Midbrain (tissue), 1 donor: ENCODE results near the gene CDCA3.
"Not testable (repeated sequence)": the region's sequence is repeated elsewhere in the genome, so short reads cannot be mapped to it uniquely, and the experiment has no call there.

Experiments
- DNase-seq: peaks from one replicate; lab custom pipeline; 2025; lab: John Stamatoyannopoulos, UW

The CDCA3 gene

DNA sequence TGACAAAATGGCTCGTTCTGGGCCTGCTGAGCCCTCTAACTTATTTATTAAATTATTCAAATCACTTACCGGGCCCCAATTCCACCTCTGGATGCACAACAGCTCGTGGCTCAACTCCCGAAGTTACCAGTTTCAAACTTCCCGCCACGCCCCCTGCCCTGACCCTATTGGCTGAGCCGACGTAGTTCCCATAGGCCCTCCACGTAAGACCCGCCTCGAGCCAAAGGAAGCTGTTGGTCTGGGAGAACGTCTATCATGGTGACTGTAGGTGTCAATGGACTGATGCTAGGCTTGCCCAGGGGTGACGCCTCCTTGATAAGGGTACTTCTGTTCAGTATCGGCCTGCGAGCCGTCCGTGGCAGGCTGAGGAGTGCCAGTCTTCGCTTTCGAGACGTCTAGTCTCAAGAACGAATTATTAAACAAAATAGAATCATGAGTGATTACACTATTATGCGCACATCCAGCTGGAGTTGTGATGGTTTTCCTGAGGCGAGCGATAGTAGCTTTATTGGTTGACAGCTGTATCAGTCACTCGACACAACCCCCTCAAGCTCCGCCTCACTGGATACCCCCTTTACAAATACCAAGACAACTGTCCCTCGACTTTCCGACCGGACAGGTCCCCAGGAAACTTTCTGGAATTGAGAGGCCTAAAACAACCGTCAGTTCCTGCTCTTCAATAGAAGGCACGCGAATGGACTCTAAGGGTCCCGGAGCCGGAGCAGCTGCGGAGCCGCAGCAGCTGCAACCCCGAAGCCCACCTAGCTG is at the start of gene CDCA3:
Gene CDCA3, minus strand, starts transcription at position 134 of the 768 bp plus-strand sequence. CDS start 334 bp downstream, outside the sequence.
- DNase-seq: peak; percentile 95

DNA sequence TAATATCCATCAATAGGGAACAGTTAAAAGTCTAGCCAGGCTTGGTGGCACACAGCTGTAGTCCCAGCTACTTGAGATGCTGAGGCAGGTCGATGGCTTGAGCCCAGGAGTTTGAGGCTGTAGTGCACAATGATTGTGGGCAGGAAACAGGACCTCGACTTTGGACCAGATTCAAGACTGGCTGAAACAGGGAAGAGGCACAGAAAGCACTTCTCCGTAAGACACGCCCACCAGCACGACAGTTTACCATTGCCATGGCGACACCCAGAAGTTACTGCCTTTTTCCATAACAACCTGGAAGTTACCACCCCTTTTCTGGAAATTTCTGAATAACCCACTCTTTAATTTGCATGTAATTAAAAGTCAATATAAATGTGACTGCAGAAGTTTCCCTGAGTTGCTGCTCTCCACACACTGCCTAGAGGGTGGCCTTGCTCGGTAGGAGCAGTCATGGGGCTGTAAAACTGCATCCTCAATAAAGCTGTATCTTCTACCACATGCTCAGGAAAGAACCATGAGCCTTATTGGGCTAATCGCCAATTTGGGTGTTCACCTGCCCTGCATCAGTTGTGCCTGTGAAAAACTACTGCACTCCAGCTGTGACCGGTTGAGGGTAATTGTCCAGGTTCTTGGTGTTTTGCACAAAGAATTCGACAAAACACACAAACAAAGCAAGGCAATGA is 48.9 kb upstream of the CDCA3 start:
- peak; percentile 70 for DNase-seq

DNA sequence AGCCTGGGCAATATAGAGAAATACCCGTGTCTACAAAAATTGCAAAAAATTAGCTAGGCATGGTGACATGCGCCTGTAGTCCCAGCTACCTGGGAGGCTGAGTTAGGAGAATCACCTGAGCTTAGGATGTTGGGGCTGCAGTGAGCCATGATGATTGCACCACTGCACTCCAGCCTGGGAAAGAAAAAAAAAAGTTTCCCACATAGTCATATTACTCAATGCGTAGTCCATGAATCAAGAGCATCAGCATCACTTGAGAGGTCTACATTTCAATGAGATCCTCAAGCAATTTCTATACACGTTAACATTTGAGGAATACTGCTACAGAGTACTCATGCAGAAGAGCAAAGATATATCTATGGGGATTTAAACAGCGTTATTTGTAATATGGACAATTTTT is 48.3 kb upstream of the CDCA3 start:
- DNase-seq: no peak

DNA sequence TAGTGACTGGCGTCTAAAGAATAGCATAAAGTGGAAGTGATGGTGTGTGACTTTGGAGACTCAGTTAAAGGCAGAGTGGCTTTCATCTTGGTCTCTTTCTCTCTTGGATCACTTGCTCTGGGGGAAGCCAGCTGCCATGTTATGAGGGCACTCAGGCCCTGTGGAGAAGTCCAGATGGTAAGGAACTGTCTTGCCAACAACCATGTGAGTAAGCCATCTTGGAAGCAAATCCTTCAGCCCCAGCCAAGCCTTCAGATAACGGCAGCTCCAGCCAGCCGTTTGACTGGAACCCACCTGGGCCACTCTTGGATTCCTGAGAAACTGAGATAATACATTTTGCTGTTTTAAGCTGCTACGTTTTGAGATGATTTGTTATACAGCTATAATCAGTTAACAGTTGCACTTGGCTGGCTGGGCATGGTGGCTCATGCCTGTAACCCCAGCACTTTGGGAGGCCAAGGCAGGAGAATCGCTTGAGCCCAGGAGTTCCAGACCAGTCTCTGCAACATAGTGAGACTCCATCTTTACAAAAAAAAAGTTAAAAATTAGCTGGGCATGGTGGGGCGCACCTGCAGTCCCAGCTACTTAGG is 45.9 kb upstream of the CDCA3 start:
- DNase-seq: no peak

DNA sequence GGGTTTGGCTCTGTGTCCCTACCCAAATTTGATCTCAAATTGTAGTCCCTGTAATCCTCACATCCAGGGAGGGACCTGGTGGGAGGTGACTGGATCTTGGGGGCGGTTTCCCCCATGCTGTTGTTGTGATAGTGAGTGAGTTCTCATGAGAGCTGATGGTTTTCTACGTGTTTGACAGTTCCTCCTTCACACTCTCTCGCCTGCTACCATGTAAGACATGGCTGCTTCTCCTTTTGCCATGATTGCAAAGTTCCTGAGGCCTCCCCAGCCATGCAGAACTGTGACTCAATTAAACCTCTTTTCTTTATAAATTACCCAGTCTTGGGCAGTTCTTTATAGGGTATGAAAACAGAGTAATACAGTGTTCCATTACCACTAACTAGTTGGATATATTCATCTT is 43.2 kb upstream of the CDCA3 start:
- no peak for DNase-seq

DNA sequence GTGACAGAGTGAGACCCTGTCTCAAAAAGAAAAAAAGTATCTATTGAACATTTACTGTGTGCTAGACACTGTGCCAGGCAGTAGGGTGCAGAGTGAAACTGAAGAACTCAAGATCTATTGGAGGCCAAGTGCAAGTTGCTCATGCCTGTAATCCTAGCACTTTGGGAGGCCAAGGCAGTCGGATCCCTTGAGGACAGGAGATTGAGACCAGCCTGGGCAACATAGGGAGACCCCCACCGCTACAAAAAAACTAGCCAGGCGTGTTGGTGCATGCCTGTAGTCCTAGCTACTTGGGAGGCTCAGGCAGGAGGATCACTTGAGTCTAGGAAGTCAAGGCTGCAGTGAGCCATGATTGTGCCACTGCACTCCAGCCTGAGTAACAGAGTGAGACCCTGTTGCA is 41.6 kb upstream of the CDCA3 start:
- not testable (repeated sequence) for DNase-seq

DNA sequence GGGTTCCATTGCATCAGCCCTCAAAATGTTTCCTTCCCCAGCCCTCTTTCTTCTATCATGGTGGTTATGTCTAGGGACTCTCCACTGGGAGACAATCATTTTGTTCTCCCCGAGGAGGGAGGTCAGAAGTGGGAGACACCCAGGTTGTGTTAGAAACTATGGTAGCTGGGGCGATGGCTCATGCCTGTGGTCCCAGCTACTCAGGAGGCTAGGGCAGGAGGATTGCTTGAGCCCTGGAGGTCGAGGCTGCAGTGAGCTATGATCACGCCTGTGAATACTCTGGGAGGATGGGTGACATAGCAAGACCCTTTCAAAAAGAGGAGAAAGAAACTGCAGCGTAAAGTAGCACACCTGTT is 40.5 kb upstream of the CDCA3 start:
- DNase-seq: no peak

DNA sequence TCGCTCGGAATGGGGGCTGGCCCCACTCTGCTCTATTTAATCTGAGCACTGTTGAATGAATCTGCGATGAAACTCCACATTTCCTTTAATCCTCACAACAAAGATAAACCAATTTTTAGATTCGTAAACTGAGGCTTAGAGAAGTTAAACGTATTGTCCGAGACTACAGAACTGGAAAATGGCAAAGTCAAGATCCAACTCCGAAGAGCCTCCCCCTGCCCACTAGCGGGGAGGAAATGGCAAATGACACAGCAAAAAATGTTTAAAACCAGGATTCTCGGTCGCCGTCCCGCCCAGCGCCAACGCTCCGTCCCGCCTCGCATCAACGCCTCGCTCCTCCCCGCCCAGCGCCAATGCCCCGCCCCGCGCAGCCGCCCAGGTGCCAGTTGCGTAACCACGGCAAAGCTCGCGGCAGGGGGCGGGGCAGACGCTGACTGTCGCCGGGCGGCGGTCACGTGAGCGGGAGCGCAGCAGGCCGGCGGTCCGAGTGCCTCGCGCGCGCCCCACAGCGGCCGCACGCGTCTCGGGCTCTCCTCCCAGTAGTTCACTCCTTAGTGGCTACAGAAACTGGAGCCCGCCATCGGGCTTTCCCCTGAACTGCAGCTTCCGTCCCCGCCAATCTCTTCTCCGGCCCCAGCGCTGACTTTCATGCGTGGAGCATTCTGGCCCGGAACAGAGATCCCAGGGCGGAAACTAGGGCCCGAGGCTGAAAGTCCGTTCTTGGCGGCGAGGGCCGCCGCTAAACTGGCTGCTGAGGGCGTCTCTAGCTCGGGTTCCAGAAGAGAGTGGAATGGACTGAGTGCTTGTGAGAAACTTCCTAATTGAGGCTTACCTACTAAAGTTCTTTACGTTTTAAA is 39.9 kb upstream of the CDCA3 start:
- peak; percentile 99 for DNase-seq

DNA sequence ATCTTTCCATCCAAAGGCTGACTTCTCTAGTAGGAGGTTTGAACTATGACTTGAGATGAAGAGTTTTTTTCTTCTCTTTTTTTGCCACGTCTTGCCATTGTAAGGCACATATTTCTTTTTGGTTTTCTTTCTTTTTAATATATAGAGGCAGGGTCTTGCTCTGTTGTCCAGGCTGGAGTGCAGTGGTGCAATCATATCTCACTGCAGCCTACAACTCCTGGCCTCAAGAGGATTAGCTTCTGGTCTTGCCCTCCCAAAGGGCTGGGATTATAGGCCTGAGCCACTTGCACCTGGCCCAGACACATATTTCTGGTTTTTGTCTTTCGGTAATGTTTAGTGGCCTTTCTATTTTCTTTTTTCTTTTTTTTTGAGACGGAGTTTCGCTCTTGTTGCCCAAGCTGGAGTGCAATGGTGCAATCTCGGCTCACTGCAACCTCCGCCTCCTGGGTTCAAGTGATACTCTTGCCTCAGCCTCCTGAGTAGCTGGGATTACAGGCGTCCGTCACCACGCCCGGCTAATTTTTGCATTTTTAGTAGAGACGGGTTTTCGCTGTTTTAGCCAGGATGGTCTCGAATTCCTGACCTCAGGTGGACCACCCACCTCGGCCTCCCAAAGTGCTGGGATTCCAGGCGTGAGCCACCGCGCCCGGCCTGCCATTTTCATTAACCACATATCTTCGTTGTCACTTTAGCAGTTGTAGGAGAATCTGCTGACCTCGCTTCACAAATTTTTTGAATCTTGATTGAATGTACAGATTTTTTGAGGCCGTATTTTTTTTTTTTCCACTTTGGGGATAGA is 38.9 kb upstream of the CDCA3 start:
- not testable (repeated sequence) for DNase-seq

DNA sequence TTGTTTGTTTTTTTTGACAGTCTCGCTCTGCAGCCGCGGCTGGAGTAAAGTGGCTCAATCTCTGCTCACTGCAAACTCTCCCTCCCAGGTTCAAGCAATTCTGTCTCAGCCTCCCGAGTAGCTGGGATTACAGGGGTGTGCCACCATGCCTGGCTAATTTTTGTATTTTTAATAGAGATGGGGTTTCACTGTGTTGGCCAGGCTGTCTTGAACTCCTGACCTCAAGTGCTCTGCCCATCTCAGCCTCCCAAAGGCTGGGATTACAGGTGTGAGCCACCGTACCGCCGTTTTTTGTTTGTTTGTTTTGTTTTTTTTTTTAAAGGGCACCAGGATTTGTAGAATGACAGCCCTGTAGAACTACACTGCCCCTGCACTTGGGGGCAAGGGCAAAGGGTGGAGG is 37.7 kb upstream of the CDCA3 start:
- DNase-seq: not testable (repeated sequence)

DNA sequence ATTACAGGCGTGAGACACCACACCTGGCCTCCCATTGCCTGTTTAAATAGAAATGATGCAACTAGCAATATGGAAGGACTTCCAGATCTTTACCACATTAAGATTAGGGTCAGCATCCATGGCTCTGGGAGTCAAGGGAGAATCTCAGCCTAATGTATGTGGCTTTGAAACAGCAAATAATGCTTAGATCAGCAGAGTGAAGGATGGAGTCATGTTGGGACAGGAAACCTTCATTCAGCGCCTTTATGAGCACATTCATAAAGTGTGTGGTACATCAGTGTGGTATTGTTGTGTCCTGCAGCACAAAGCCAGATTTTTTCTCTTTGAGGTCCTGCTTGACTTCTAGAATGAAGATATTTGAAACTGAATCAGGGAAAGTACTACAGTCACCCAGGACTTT is 37.3 kb upstream of the CDCA3 start:
- no peak for DNase-seq

DNA sequence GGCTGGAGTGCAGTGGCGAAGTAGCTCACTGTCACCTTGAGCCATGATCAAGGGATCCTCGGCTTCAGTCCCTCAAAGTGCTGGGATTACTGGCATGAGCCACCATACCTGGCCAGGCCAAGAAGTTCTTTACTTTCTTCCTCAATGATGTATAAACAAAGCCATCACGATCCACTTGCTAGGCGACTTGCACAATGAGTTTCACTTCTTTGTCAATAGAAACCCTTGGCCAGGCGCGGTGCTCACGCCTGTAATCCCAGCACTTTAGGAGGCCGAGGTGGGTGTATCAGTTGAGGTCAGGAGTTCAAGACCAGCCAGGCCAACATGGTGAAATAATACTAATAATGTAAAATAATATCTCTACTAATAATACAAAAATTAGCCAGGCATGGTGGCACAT is 36.4 kb upstream of the CDCA3 start:
- no peak for DNase-seq

DNA sequence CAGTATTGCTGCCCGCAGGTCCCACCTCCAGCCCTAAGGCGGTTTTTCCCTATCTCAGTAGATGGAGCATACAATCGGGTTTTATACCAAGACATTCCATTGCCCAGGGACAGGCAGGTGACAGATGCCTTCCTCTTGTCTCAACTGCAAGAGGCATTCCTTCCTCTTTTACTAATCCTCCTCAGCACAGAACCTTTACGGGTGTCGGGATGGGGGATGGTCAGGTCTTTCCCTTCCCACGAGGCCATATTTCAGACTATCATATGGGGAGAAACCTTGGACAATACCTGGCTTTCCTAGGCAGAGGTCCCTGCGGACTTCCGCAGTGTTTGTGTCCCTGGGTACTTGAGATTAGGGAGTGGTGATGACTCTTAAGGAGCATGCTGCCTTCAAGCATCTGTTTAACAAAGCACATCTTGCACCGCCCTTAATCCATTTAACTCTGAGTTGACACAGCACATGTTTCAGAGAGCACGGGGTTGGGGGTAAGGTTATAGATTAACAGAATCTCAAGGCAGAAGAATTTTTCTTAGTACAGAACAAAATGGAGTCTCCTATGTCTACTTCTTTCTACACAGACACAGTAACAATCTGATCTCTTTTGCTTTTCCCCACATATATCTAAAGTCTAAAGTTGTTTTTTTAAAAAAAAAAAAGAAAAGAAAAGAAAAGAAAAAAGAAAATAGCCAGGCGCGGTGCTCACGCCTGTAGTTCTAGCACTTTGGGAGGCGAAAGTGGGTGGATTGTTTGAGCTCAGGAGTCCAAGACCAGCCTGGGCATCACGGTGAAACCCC is 35.3 kb upstream of the CDCA3 start:
- DNase-seq: not testable (repeated sequence)

DNA sequence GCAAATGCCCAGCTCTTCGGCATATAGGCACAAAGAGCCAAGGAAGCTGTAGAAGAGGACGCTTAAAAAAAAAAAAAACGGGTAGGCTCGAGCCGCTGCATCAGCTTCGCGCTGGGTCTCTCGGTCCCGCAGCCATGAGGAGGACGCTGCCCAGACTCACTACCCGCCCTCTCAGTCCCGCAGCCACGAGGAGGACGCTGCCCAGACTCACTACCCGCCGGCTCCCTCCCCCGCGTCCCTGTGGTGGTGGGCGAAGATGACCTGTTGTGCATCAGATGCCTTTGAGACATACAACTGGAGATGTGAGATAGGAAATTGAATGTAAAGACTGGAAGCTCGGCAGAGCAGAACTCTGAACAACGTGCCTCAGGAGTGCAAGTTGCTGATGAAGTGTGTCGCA is 33.5 kb upstream of the CDCA3 start:
- no peak for DNase-seq

DNA sequence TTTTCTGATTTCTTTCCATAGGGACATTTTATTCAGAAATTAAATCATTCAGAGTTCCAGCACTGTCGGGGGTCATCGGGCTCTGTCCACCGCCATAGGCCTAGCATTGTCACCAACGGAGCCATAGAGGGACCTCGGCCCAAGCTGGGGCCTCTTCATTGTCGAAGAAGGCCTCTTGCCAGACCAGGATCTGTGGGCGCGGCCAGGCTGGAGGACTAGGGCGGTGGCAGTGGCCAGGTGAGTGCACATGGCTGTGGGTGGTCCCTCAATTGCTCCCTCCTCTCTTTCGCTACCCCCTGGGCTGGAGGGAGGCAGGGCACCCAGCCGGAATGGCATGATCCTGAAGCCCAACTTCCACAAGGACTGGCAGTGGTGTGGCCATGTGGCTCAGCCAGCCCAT is 32.6 kb upstream of the CDCA3 start:
- DNase-seq: no peak

DNA sequence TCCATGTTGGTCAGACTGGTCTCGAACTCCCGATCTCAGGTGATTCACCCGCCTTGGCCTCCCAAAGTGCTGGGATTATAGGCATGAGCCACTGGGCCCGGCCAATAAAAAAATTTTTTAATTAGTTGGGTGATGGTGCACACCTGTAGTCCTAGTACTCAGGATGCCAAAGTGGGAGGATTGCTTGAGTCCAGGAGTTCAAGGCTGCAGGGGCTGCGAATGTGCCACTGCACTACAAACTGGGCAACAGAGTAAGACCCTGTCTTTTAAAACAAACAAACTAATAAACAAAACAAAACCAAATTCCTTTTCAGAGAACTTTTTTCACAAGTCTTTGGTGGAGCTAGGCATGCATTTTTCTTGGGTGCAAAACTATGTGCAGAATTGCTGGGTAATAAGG is 32.2 kb upstream of the CDCA3 start:
- no peak for DNase-seq

DNA sequence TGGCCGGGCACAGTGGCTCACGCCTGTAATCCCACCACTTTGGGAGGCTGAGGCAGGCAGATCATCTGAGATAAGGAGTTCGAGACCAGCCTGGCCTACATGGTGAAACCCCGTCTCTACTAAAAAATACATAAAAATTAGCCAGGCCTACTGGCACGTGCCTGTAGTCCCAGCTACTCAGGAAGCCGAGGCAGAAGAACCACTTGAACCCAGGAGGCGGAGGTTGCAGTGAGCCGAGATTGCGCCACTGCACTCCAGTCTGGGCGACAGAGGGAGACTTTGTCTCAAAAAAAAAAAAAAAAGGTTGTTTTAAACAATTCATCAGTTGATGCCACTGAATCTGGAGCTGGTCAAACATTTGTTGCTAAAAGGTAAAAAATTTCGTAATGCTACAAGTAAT is 28.7 kb upstream of the CDCA3 start:
- DNase-seq: not testable (repeated sequence)

DNA sequence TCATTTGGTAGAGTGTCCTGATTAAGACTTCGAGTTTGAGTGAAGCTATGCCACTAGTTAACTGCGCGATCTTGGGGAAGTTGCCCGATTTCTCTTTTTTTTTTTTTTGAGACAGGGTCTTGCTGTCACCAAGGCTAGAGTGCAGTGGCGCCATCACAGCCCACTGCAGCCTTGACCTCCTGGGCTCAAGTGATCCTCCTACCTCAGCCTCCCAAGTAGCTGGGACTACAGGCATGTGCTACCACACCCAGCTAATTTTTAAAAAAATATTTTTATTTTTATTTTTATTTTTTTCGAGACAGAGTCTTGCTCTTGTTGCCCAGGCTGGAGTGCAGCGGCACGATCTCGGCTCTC is 22.9 kb upstream of the CDCA3 start:
- not testable (repeated sequence) for DNase-seq

DNA sequence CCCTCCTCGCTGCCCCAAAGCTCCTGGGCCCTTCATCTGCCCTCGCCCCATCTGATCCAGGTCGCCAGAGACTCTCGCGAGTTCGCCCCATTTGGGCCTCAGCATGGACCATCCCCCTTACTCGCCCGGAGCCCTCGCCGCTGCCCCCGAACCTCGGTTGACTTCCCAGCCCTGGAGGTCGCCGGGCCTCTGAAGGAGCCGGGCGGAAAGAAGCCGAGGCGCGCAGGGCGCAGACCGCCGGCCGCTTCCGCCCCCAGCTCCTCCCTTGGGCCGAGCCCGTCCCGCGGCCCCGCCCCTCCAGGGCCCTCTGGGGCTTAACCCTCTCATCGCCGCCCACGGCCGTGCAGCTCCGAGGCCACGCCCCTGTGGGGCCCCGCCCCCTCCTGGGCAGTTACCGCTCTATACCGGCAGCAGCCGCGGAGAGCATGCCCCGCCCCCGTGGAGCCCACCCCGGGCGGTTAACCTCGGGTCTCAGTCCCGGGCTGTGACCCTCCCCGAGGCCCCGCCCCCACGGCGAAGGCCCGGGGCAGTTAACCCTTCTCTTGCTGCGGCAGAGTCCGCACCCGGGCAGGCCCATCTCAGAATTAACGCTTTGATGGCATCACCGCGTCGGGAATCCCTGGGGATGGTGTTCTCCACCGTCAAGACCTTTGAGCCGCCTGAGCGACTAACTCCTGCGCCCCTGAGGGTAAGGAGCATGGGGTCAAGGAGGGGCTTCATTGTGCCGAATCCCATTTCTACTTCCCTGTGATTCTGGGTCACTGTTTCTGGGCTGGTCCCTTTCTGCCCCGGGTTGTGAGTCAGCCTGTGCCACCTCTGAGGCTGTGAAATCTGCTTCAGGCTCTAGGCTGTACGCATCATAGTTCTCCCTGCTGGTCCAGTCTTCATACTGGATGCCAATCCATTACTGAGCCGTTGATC is 22.3 kb upstream of the CDCA3 start, which contains the start of gene SPSB2:
Gene SPSB2, minus strand, starts transcription at position 210 of the 921 bp plus-strand sequence. CDS start 402 bp downstream, outside the sequence.
- peak; percentile 91 for DNase-seq
